Measurements from ENCODE around the gene IHH.

IHH gene

GRCh38 chr2:219009294-219009693, 51.4 kb downstream of the IHH start:
- Histone ChIP-seq H3K27me3 (ENCODE audit: control insufficient read depth, insufficient read depth, low read length) (peaks cover 22% of the 10 kb centered on the region), H3K9ac (ENCODE audit: low read length) (no peak overlapping the region), H3K4me1 (ENCODE audit: control insufficient read depth, low read depth, low read length) (no peaks in the 10 kb centered on the region), H3K9me3 (ENCODE audit: control insufficient read depth, low read depth, low read length) (no peaks in the 10 kb centered on the region), H3K27ac (ENCODE audit: low read length) (no peak overlapping the region), H3K4me3 (ENCODE audit: low read length) (no peak overlapping the region), H3K36me3 (ENCODE audit: control insufficient read depth, low read depth, low read length) (no peaks in the 10 kb centered on the region)

Measured in iPS-18a (cell line).